NB4 (cell line): ENCODE data around the gene RALB.

ENCODE experiments used
- DNase-seq: peaks from one replicate; pipeline ENCODE4 v3.0.0; 2010; ENCODE audit warnings: low read depth
- H3K4me3 ChIP-seq: one replicate; pipeline ENCODE4 v1.5.1; 2011; ENCODE audit warnings: mild to moderate bottlenecking, low read depth, low read length, moderate library complexity
- CTCF ChIP-seq: IDR thresholded peaks from one replicate; pipeline ENCODE4 v1.5.1; 2012; ENCODE audit warnings: low read depth, low read length
- MAX ChIP-seq: IDR thresholded peaks from 2 replicates; pipeline ENCODE4 v1.6.1; 2011; ENCODE audit warnings: low read depth, low read length
- MYC ChIP-seq: IDR thresholded peaks from 2 replicates; pipeline ENCODE4 v1.6.1; 2011; ENCODE audit warnings: low read depth, low read length
- POLR2A ChIP-seq: IDR thresholded peaks from 2 replicates; pipeline ENCODE4 v1.6.1; 2011; ENCODE audit warnings: mild to moderate bottlenecking; ENCODE audit not compliant: insufficient read length; ENCODE audit errors: extremely low read depth

Gene RALB

GRCh38 chr2:120206022-120206581, 46.5 kb upstream of the RALB start:
- H3K4me3 ChIP-seq, result no peak overlapping the region
- peak; percentile 53 for DNase-seq
- TF ChIP-seq MAX, result no peak
- TF ChIP-seq CTCF, result peak; percentile 82

GRCh38 chr2:120208381-120209353, 44.0 kb upstream of the RALB start:
- TF ChIP-seq CTCF, result no peak
- no peak for TF ChIP-seq POLR2A
- TF ChIP-seq MAX, result no peak
- no peak for DNase-seq
- no peak overlapping the region for H3K4me3 ChIP-seq

GRCh38 chr2:120209427-120210269, 43.0 kb upstream of the RALB start:
- no peak overlapping the region for H3K4me3 ChIP-seq
- no peak for DNase-seq
- TF ChIP-seq MAX, result no peak
- no peak for TF ChIP-seq POLR2A
- no peak for TF ChIP-seq CTCF
- TF ChIP-seq MYC, result no peak

- DNase-seq, result no peak
- TF ChIP-seq POLR2A (no peak), CTCF (no peak), MAX (no peak), MYC (no peak)
- no peak overlapping the region for H3K4me3 ChIP-seq
Measured at GRCh38 chr2:120210270-120210693, 42.4 kb upstream of the RALB start.

DNA sequence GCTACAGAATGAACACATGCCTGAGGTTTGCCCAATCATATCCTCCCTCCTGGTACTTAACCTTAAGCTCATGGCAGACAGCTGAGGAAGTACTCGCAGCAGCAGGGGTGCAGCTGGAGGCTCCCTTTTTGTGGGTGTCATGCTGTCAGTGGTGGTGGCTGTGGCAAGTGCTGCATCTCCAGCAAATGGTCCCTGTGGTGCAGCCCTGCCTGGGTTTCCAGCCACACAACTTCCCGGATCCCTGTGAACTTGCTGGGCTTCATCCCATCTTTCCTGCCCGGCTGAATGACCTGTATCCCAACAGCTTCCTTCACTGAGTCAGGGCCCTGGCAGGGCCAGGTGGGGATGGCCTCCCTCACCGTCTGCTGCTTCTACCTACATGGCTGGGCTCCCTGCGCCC, 34.5 kb upstream of the RALB start:
- no peak for TF ChIP-seq CTCF
- TF ChIP-seq MAX, result peak; percentile 4; the same call in 1 of the 2 replicates
- no peak for TF ChIP-seq MYC
- no peak for TF ChIP-seq POLR2A
- peak; percentile 37 for DNase-seq
- H3K4me3 ChIP-seq, result no peak overlapping the region
